DMS53 treated with DMSO at 0.1 percent for 48 hours (cell line): ENCODE measurements around the gene BRMS1.

Experiments used
- DNase-seq: peaks from one replicate; lab custom pipeline; 2025; ENCODE audit not compliant: unreplicated experiment; lab: John Stamatoyannopoulos, UW

Gene BRMS1

GRCh38 chr11:66287889-66288670, 56.8 kb downstream of the BRMS1 start:
- no peak for DNase-seq
